HEK293 (cell line): ENCODE data around the gene SECTM1.

Source experiments
- CTCF ChIA-PET: fragments of 350-600 bp; formaldehyde crosslinking; extraction: SDS; loops from one replicate; lab custom pipeline; 2021; ENCODE audit warnings: antibody characterized with exemption; lab: Yijun Ruan, JAX
- POLR2A ChIA-PET: fragments of 300-600 bp; formaldehyde crosslinking; extraction: SDS; loops from one replicate; lab custom pipeline; 2020; ENCODE audit warnings: antibody characterized with exemption, inconsistent platforms; lab: Yijun Ruan, JAX
- H3K27ac ChIP-seq: fragments of 200-500 bp; sonication (Bioruptor generic); 2 replicates; pipeline ENCODE4 v1.5.1; 2014; ENCODE audit warnings: low read depth, low read length, control low read depth, inconsistent platforms; ENCODE audit errors: extremely low read depth
- H3K36me3 ChIP-seq, 2 experiments: fragments of 200-500 bp in 1 of 2; sonication (Bioruptor generic) in 1 of 2; 1 replicate in 1 of 2; 2 replicates in 1 of 2; pipeline ENCODE4 v1.5.1; 2014 to 2017; ENCODE audit warnings: inconsistent platforms in 2 of 2, low read length in 2 of 2; ENCODE audit not compliant: control insufficient read depth in 2 of 2, insufficient read depth in 1 of 2
- H3K4me1 ChIP-seq: fragments of 200-500 bp; sonication (Bioruptor generic); 2 replicates; pipeline ENCODE4 v1.5.1; 2014; ENCODE audit warnings: mild to moderate bottlenecking, low read length, inconsistent platforms; ENCODE audit not compliant: control insufficient read depth, insufficient read depth
- H3K4me3 ChIP-seq: 2 replicates; pipeline ENCODE4 v1.5.1; 2011; ENCODE audit warnings: low read depth, mild to moderate bottlenecking, control low read depth, low read length, moderate library complexity
- H3K9me3 ChIP-seq: fragments of 200-500 bp; sonication (Bioruptor generic); 2 replicates; pipeline ENCODE4 v1.5.1; 2014; ENCODE audit warnings: low read depth, low read length, inconsistent platforms; ENCODE audit not compliant: control insufficient read depth, insufficient read depth
- BCL11B ChIP-seq: fragments of 450-650 bp; formaldehyde crosslinking; IDR thresholded peaks from 2 replicates; pipeline ENCODE4 v1.5.1; 2016; ENCODE audit warnings: low read depth, missing biosample characterization, missing genetic modification characterization
- GLIS1 ChIP-seq: fragments of 450-650 bp; formaldehyde crosslinking; IDR thresholded peaks from 2 replicates; pipeline ENCODE4 v1.5.1; 2016; ENCODE audit warnings: missing biosample characterization, missing genetic modification characterization
- GLIS2 ChIP-seq: fragments of 450-650 bp; formaldehyde crosslinking; IDR thresholded peaks from 2 replicates; pipeline ENCODE4 v1.5.1; 2016; ENCODE audit warnings: missing biosample characterization, missing genetic modification characterization
- RBAK ChIP-seq: fragments of 450-650 bp; formaldehyde crosslinking; IDR thresholded peaks from 2 replicates; pipeline ENCODE4 v1.5.1; 2016; ENCODE audit warnings: missing biosample characterization, missing genetic modification characterization
- SCRT1 ChIP-seq: fragments of 450-650 bp; formaldehyde crosslinking; IDR thresholded peaks from 2 replicates; pipeline ENCODE4 v1.5.1; 2016; ENCODE audit warnings: missing biosample characterization, missing genetic modification characterization, borderline replicate concordance
- SETDB1 ChIP-seq: IDR thresholded peaks from one replicate; pipeline ENCODE4 v1.6.1; 2017; ENCODE audit warnings: mild to moderate bottlenecking, low read length, moderate library complexity, mixed read lengths; ENCODE audit not compliant: insufficient read length
- SP2 ChIP-seq: fragments of 450-650 bp; formaldehyde crosslinking; IDR thresholded peaks from 2 replicates; pipeline ENCODE4 v1.5.1; 2016; ENCODE audit warnings: missing biosample characterization, missing genetic modification characterization
- TRIM28 ChIP-seq: IDR thresholded peaks from 2 replicates; pipeline ENCODE4 v1.6.1; 2011; ENCODE audit warnings: low read length, control low read depth, borderline replicate concordance
- ZIC2 ChIP-seq: fragments of 450-650 bp; formaldehyde crosslinking; IDR thresholded peaks from 2 replicates; pipeline ENCODE4 v1.5.1; 2016; ENCODE audit warnings: missing biosample characterization, missing genetic modification characterization
- ZNF10 ChIP-seq: fragments of 450-650 bp; formaldehyde crosslinking; IDR thresholded peaks from 2 replicates; pipeline ENCODE4 v1.5.1; 2017; ENCODE audit warnings: missing biosample characterization, missing genetic modification characterization
- ZNF16 ChIP-seq: fragments of 450-650 bp; formaldehyde crosslinking; IDR thresholded peaks from 2 replicates; pipeline ENCODE4 v1.5.1; 2016; ENCODE audit warnings: low read depth, missing biosample characterization, missing genetic modification characterization
- ZNF266 ChIP-seq: fragments of 450-650 bp; formaldehyde crosslinking; IDR thresholded peaks from 2 replicates; pipeline ENCODE4 v1.5.1; 2016; ENCODE audit warnings: missing biosample characterization, missing genetic modification characterization, low read depth
- ZNF600 ChIP-seq: fragments of 450-650 bp; formaldehyde crosslinking; IDR thresholded peaks from 2 replicates; pipeline ENCODE4 v1.5.1; 2016; ENCODE audit warnings: missing biosample characterization, missing genetic modification characterization
- ZNF76 ChIP-seq: fragments of 450-650 bp; formaldehyde crosslinking; IDR thresholded peaks from 2 replicates; pipeline ENCODE4; 2016; ENCODE audit warnings: low read depth, missing biosample characterization, missing genetic modification characterization, borderline replicate concordance
- ZNF768 ChIP-seq: fragments of 450-650 bp; formaldehyde crosslinking; IDR thresholded peaks from 2 replicates; pipeline ENCODE4 v1.5.1; 2018; ENCODE audit warnings: missing biosample characterization, mild to moderate bottlenecking, missing genetic modification characterization
- ZNF830 ChIP-seq: fragments of 450-650 bp; IDR thresholded peaks from 2 replicates; pipeline ENCODE4 v1.5.0; 2018; ENCODE audit warnings: missing biosample characterization, missing genetic modification characterization, low read depth, mild to moderate bottlenecking, moderate library complexity
- TF ChIP-seq, protein P1 (sequence below): fragments of 450-650 bp; formaldehyde crosslinking; IDR thresholded peaks from 2 replicates; pipeline ENCODE4 v1.5.1; 2017; ENCODE audit warnings: missing biosample characterization, missing genetic modification characterization
- TF ChIP-seq, protein P2 (sequence below): fragments of 450-650 bp; formaldehyde crosslinking; IDR thresholded peaks from 2 replicates; pipeline ENCODE4 v1.5.1; 2016; ENCODE audit warnings: missing biosample characterization, missing genetic modification characterization
- TF ChIP-seq, protein P3 (sequence below): fragments of 450-650 bp; formaldehyde crosslinking; IDR thresholded peaks from 2 replicates; pipeline ENCODE4 v1.5.1; 2016; ENCODE audit warnings: missing biosample characterization, missing genetic modification characterization
- TF ChIP-seq, protein P4 (sequence below): fragments of 450-650 bp; formaldehyde crosslinking; IDR thresholded peaks from 2 replicates; pipeline ENCODE4 v1.5.1; 2016; ENCODE audit warnings: missing biosample characterization, missing genetic modification characterization

The SECTM1 gene

DNA sequence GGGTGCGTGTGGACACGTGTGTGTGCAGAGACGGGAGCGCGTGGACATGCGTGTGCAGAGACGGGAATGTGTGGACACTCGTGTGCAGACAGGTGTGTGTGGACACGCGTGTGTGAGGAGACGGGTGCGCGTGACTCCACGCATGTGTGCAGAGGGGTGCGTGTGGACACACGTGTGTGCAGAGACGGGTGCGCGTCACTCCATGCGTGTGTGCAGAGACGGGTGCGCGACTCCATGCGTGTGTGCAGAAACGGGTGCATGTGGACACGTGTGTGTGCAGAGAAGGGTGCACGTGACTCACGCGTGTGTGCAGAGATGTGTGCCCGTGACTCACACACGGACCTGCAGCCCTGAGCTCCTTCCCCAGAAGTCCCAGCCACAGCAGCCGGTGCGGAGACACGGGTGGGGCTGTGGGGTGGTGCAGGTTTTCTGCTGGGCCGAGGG, 13.9 kb downstream of the SECTM1 start (continued):
- TF ChIP-seq RBAK (tag by site-specific recombination) (no peak), SCRT1 (tag by site-specific recombination) (0 out of 2 replicates have a peak, but pooled peaks have one; percentile 15), SETDB1 (no peak)
- TF ChIP-seq, protein P1, sequence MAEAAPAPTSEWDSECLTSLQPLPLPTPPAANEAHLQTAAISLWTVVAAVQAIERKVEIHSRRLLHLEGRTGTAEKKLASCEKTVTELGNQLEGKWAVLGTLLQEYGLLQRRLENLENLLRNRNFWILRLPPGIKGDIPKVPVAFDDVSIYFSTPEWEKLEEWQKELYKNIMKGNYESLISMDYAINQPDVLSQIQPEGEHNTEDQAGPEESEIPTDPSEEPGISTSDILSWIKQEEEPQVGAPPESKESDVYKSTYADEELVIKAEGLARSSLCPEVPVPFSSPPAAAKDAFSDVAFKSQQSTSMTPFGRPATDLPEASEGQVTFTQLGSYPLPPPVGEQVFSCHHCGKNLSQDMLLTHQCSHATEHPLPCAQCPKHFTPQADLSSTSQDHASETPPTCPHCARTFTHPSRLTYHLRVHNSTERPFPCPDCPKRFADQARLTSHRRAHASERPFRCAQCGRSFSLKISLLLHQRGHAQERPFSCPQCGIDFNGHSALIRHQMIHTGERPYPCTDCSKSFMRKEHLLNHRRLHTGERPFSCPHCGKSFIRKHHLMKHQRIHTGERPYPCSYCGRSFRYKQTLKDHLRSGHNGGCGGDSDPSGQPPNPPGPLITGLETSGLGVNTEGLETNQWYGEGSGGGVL (tag by site-specific recombination) = no peak

DNA sequence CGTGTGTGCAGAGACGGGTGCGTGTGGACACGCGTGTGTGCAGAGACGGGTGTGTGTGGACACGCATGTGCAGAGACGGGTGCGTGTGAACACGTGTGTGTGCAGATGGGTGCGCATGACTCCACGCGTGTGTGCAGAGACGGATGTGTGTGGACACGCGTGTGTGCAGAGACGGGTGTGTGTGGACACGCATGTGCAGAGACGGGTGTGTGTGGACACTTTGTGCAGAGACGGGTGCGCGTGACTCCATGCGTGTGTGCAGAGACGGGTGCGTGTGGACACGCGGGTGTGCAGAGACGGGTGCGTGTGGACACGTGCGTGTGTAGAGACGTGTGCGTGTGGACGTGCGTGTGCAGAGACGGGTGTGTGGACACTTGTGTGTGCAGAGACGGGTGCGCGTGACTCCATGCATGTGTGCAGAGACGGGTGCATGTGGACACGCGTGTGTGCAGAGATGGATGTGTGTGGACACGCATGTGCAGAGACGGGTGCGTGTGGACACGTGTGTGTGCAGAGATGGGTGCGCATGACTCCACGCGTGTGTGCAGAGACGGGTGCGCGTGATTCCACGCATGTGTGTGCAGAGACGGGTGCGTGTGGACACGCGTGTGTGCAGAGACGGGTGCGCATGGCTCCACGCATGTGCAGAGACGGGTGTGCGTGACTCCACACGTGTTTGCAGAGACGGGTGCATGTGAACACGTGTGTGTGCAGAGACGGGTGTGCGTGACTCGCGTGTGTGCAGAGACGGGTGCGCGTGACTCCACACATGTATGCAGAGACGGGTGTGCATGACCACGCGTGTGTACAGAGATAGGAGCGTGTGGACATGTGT, 14.6 kb downstream of the SECTM1 start:
- no peak overlapping the region for H3K4me3 ChIP-seq
- CTCF ChIA-PET = no interaction called here
- no peaks in the 10 kb centered on the region; the same call in 1 of the 2 replicates for H3K4me1 ChIP-seq
- H3K36me3 ChIP-seq = no peaks in the 10 kb centered on the region
- POLR2A ChIA-PET = no interaction called here
- no peak for TF ChIP-seq BCL11B (tag by site-specific recombination)
- TF ChIP-seq TRIM28 = 0 out of 2 replicates have a peak, but pooled peaks have one; percentile 9
- H3K9me3 ChIP-seq = no peaks in the 10 kb centered on the region
- H3K27ac ChIP-seq = no peak overlapping the region

DNA sequence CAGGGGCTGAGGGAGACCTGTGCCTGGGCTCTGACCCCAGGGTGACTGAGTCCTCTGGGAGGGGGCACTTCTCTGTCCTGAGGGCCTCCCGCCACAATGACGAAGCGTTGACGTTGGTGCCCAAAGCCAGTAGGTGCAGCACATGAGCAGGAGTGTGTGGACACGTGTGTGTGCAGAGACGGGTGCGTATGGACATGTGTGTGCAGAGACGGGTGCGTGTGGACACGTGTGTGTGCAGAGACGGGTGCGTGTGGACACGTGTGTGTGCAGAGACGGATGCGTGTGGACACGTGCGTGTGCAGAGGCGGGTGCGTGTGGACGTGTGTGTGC, 15.4 kb downstream of the SECTM1 start:
- Histone ChIP-seq H3K9me3 (no peaks in the 10 kb centered on the region), H3K4me3 (no peak overlapping the region), H3K36me3 (no peaks in the 10 kb centered on the region), H3K4me1 (no peaks in the 10 kb centered on the region; the same call in 1 of the 2 replicates), H3K27ac (no peak overlapping the region)
- TF ChIP-seq ZNF830 (tag by site-specific recombination) = no peak
- no peak for TF ChIP-seq ZNF600 (tag by site-specific recombination)
- no peak for TF ChIP-seq SP2 (tag by site-specific recombination)
- ChIA-PET POLR2A (no interaction called here), CTCF (interaction anchor here (0.8 kb wide), 1 partner anchor 18 kb away, joined by 3 read pairs; no protein-coding TSS in a partner anchor)

DNA sequence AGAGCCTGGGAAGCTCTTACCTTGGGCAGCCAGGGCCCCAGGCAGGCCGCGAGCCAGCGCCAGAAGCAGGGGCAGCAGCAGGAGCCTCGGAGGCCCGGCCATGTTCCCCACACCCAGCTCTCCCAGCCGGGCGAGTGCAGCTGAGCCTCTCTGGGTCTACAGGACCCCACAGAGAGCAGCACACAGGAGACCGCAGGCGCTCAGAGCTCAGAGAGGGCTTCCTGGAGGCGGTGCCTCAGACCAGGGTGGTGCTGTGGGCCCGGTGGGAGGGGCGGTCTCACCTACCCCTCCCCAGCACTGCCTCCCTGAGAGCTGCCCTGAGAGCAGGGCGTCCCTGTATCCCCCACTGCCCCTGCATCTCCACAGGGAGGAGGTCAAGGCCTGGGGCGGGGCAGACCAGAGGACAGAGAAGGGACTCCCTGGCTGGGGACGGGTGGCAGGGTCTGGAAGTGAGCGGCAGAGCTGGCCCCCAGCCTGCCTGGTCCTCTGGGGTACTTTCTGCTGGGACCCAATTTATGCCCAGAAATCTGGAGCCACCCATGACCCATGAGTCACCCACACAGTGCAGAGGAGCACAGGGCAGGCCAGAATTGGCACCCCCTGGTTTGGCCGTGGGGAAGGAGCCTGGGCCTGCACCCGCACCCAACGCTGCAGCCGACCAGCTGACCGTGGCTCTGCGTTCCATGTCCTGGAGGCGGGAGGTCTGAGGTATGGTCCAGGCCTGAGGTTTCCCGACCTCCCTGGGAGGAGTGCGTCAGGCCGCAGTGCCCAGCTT, 16.0 kb downstream of the SECTM1 start, which contains the start of gene CD7:
Gene CD7 (minus strand): TSS at position 215 of the 775 bp plus-strand sequence. CDS start 113 bp downstream, at position 102.
- CTCF ChIA-PET = interaction anchor here (0.5 to 0.8 kb wide), 3 partner anchors 17 to 81 kb away, joined by 3 to 5 read pairs (median 3); no protein-coding TSS in a partner anchor
- no peak within 1 kb of the TSS for H3K27ac ChIP-seq
- no peaks in the 10 kb centered on the region for H3K36me3 ChIP-seq
- POLR2A ChIA-PET = interaction anchor here (0.8 kb wide), 1 partner anchor 25 kb away, joined by 3 read pairs; no protein-coding TSS in a partner anchor
- H3K9me3 ChIP-seq = no peaks in the 10 kb centered on the region
- H3K4me1 ChIP-seq = no peaks in the 10 kb centered on the region; the same call in 1 of the 2 replicates
- H3K4me3 ChIP-seq = no peak within 1 kb of the TSS
- TF ChIP-seq ZNF266 (tag by site-specific recombination) = no peak
- no peak for TF ChIP-seq ZNF768 (tag by site-specific recombination)
- TF ChIP-seq ZNF76 = no peak
- TF ChIP-seq ZNF10 (tag by site-specific recombination) = no peak
- TF ChIP-seq GLIS2 (tag by site-specific recombination) = peak; percentile 31; the same call in 1 of the 2 replicates
- TF ChIP-seq, protein P2, sequence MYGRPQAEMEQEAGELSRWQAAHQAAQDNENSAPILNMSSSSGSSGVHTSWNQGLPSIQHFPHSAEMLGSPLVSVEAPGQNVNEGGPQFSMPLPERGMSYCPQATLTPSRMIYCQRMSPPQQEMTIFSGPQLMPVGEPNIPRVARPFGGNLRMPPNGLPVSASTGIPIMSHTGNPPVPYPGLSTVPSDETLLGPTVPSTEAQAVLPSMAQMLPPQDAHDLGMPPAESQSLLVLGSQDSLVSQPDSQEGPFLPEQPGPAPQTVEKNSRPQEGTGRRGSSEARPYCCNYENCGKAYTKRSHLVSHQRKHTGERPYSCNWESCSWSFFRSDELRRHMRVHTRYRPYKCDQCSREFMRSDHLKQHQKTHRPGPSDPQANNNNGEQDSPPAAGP (tag by site-specific recombination) = no peak
- TF ChIP-seq, protein P3, sequence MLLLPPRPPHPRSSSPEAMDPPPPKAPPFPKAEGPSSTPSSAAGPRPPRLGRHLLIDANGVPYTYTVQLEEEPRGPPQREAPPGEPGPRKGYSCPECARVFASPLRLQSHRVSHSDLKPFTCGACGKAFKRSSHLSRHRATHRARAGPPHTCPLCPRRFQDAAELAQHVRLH (tag by site-specific recombination) = no peak
- TF ChIP-seq GLIS1 = peak; percentile 85
- 0 out of 2 replicates have a peak, but pooled peaks have one; percentile 50 for TF ChIP-seq ZIC2 (tag by site-specific recombination)
- TF ChIP-seq ZNF16 (tag by site-specific recombination) = no peak
- TF ChIP-seq, protein P4, sequence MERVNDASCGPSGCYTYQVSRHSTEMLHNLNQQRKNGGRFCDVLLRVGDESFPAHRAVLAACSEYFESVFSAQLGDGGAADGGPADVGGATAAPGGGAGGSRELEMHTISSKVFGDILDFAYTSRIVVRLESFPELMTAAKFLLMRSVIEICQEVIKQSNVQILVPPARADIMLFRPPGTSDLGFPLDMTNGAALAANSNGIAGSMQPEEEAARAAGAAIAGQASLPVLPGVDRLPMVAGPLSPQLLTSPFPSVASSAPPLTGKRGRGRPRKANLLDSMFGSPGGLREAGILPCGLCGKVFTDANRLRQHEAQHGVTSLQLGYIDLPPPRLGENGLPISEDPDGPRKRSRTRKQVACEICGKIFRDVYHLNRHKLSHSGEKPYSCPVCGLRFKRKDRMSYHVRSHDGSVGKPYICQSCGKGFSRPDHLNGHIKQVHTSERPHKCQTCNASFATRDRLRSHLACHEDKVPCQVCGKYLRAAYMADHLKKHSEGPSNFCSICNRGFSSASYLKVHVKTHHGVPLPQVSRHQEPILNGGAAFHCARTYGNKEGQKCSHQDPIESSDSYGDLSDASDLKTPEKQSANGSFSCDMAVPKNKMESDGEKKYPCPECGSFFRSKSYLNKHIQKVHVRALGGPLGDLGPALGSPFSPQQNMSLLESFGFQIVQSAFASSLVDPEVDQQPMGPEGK (tag by site-specific recombination) = no peak
